ENCODE results near the gene FRK. TPM values are rescaled to one million over a fixed set of nuclear protein-coding genes. Genes with fewer than 3 reads are reported as not detected.
A peak's percentile ranks its signal among the peaks of the same experiment; 100 is the strongest.

FRK gene
- total RNA-seq = under 1 TPM; 0.03 TPM

DNA sequence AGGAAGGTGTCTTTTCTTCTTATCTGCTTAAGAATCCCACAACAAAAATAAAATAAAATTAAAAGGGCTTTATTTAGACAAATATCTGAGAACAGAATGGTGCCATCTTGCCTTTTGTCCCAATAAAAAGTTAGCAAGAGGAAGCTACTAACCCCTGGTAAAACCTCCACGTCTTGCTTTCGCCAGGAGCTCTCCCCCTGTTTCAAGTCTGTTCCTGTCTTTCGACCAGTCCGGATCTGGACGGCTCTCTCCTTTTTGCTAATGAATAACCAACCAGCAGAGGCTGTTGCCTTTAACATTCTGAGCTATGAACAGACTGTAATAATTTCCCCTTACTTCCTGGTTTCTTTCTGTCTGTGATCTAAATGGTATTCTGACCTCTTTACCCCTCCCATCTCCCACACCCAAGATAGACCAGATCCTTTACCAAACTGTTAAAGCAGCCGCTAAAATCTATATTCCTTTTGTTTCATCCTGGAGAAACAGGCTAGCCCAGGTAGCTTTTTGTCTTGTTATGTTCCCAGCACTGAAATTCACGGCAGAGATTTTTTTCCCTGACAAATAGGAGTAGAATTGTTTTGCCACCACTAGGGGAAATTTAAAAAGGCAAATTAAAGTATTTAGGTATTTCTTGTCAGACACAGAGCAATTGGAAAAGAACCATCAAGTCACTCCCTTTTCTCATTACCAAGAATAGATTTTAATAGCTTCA lies at the start of gene FRK:
Gene FRK (minus strand): TSS at position 320 of the 712 bp plus-strand sequence. CDS start 580 bp downstream, outside the sequence.
- no peak for ATAC-seq
- Mint-ChIP-seq H3K36me3 (ENCODE audit: low read depth) (no peaks in the 10 kb centered on the region), H3K27me3 (ENCODE audit: low read depth) (peaks cover 7% of the 10 kb centered on the region), H3K4me1 (ENCODE audit: low read depth) (no peaks in the 10 kb centered on the region), H3K27ac (no peak within 1 kb of the TSS), H3K9me3 (ENCODE audit: insufficient read depth) (no peaks in the 10 kb centered on the region), H3K4me3 (no peak within 1 kb of the TSS)
- POLR2A ChIA-PET = no interaction called here
- DNase-seq = no peak
- CTCF ChIA-PET = no interaction called here

DNA sequence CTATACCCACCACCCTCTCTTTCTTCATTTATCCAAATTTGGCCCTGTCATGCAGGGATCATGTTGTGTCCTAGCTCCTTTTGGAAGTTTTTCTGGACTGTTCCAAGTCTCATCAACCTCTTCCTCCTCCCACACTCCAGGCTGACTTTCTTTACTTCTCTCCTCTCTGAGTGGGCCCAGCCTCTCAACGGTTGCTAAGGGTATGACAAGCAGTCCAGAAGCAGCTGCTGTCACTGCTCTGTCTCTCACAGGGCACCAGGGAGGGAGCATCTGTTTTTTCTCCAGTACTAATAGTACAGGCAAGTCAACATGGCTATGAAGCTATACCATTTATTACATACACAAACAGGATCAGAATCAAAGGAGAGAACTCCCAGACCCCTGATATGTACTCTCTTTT lies 48.1 kb upstream of the FRK start:
- H3K4me1 Mint-ChIP-seq (ENCODE audit: low read depth) = peaks cover 5% of the 10 kb centered on the region
- H3K4me3 Mint-ChIP-seq = no peak overlapping the region
- DNase-seq (no peak), ATAC-seq (no peak)
- H3K36me3 Mint-ChIP-seq (ENCODE audit: low read depth) = peaks cover 22% of the 10 kb centered on the region
- ChIA-PET POLR2A (no interaction called here), CTCF (no interaction called here)
- H3K27ac Mint-ChIP-seq = no peak overlapping the region
- no peaks in the 10 kb centered on the region for H3K27me3 Mint-ChIP-seq (ENCODE audit: low read depth)
- H3K9me3 Mint-ChIP-seq (ENCODE audit: insufficient read depth) = no peaks in the 10 kb centered on the region

DNA sequence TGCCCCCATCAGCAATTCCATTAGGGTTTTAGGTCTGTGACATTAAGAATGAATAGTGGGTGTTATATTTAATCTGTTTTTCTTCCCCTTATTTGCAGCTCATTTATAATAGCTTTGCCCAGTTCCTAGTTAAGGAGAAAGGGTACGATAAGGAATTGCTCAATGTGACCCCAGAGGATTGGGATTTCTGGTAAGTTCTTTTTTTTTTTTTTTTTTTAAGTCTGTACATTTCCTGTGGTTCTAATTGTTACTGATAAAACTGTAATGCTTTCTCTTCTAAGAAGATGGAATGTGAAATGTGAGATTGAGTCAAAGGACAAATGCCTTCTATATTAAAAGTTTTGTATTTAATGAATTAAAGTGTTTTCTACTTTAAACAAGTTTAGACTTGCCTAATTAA lies 45.5 kb upstream of the FRK start:
- DNase-seq (no peak), ATAC-seq (no peak)
- ChIA-PET CTCF (no interaction called here), POLR2A (no interaction called here)
- H3K4me1 Mint-ChIP-seq (ENCODE audit: low read depth) = peaks cover 29% of the 10 kb centered on the region
- no peaks in the 10 kb centered on the region for H3K27me3 Mint-ChIP-seq (ENCODE audit: low read depth)
- H3K27ac Mint-ChIP-seq = no peak overlapping the region
- peaks cover 17% of the 10 kb centered on the region for H3K36me3 Mint-ChIP-seq (ENCODE audit: low read depth)
- H3K9me3 Mint-ChIP-seq (ENCODE audit: insufficient read depth) = no peaks in the 10 kb centered on the region
- H3K4me3 Mint-ChIP-seq = no peak overlapping the region

DNA sequence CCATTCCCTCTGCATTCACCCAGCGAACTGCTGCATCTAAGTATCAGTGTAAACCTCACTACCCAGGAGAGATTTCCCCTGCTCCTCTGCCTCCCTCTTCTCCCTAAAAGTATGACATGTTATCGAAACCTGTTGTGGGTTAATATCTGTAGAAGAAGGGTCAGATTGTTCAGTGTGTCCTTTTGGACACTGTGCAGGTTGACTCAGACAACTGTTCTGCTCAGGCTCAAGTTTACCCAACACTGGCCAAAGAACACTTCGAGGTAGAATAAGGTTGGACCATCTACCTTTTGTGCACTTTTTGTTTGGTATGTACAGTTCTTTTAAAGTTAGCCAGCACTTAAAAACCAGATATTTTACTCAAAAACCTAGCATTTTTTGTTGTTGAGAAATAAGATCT lies 44.6 kb upstream of the FRK start:
- Mint-ChIP-seq H3K27ac (no peak overlapping the region), H3K4me1 (ENCODE audit: low read depth) (peaks cover 32% of the 10 kb centered on the region), H3K9me3 (ENCODE audit: insufficient read depth) (no peaks in the 10 kb centered on the region), H3K36me3 (ENCODE audit: low read depth) (peaks cover 11% of the 10 kb centered on the region), H3K4me3 (no peak overlapping the region), H3K27me3 (ENCODE audit: low read depth) (no peaks in the 10 kb centered on the region)
- ChIA-PET POLR2A (no interaction called here), CTCF (interaction anchor here (1.2 kb wide), 1 partner anchor 12 kb away, joined by 3 read pairs; no protein-coding TSS in a partner anchor)
- no peak for ATAC-seq
- no peak for DNase-seq

GRCh38 chr6:116104636-116105035 lies 43.9 kb upstream of the FRK start:
- Mint-ChIP-seq H3K9me3 (ENCODE audit: insufficient read depth) (no peaks in the 10 kb centered on the region), H3K36me3 (ENCODE audit: low read depth) (peaks cover 10% of the 10 kb centered on the region)
- POLR2A ChIA-PET = no interaction called here

GRCh38 chr6:116102873-116103272 lies 42.2 kb upstream of the FRK start:
- no peak for ATAC-seq
- Mint-ChIP-seq H3K27ac (no peak overlapping the region), H3K36me3 (ENCODE audit: low read depth) (peaks cover 4% of the 10 kb centered on the region), H3K27me3 (ENCODE audit: low read depth) (peaks cover 2% of the 10 kb centered on the region), H3K4me3 (no peak overlapping the region), H3K9me3 (ENCODE audit: insufficient read depth) (no peaks in the 10 kb centered on the region), H3K4me1 (ENCODE audit: low read depth) (peaks cover 35% of the 10 kb centered on the region)
- ChIA-PET POLR2A (no interaction called here), CTCF (interaction anchor here (1.1 to 4.4 kb wide), 2 partner anchors 10 to 140 kb away, joined by 3 to 39 read pairs; no protein-coding TSS in a partner anchor)
- no peak for DNase-seq

More at GRCh38 chr6:116104636-116105035, 43.9 kb upstream of the FRK start:
- H3K27ac Mint-ChIP-seq = no peak overlapping the region
- ATAC-seq (no peak), DNase-seq (no peak)
- H3K4me3 Mint-ChIP-seq = no peak overlapping the region
- peaks cover 35% of the 10 kb centered on the region for H3K4me1 Mint-ChIP-seq (ENCODE audit: low read depth)
- no peaks in the 10 kb centered on the region for H3K27me3 Mint-ChIP-seq (ENCODE audit: low read depth)
- CTCF ChIA-PET = interaction anchor here (1.2 kb wide), 1 partner anchor 13 kb away, joined by 3 read pairs; no protein-coding TSS in a partner anchor

- Mint-ChIP-seq H3K27ac (peak overlapping the region; percentile 87), H3K9me3 (ENCODE audit: insufficient read depth) (no peaks in the 10 kb centered on the region), H3K4me3 (peak overlapping the region; percentile 88), H3K36me3 (ENCODE audit: low read depth) (peaks cover 4% of the 10 kb centered on the region), H3K27me3 (ENCODE audit: low read depth) (peaks cover 2% of the 10 kb centered on the region), H3K4me1 (ENCODE audit: low read depth) (peaks cover 35% of the 10 kb centered on the region)
- CTCF ChIA-PET = interaction anchor here (0.7 to 4.4 kb wide), 11 partner anchors 9 to 177 kb away, joined by 3 to 39 read pairs (median 3); no protein-coding TSS in a partner anchor
- POLR2A ChIA-PET = interaction anchor here (1.0 to 1.6 kb wide), 2 partner anchors 177 to 469 kb away, joined by 3 to 5 read pairs; partner anchors contain the start of genes RWDD1 and TSPYL1
- DNase-seq (no peak), ATAC-seq (no peak)
Measured at GRCh38 chr6:116101790-116102189, 41.1 kb upstream of the FRK start.

DNA sequence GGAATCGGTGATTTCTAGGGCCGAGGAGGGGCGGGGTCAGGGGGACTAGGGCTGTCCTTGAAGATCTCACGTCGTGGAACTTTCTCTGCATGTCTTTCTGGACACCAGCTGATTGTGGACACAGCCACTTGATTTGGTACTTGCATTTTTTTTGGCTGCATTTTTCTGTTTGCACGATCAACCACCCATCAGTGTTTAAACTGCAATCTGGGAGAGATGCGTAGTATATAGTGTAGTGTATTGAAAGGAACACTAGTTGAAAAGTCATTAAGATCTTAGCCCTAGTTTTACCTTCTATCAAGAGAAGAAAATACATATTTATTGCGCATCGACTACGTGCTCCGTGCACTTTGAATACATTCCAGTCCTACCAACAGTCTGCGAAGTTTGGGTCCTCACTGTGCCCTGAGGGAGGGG lies 40.6 kb upstream of the FRK start:
- Mint-ChIP-seq H3K27ac (peak overlapping the region; percentile 87), H3K9me3 (ENCODE audit: insufficient read depth) (no peaks in the 10 kb centered on the region), H3K36me3 (ENCODE audit: low read depth) (peaks cover 4% of the 10 kb centered on the region), H3K4me3 (peak overlapping the region; percentile 88), H3K4me1 (ENCODE audit: low read depth) (peaks cover 35% of the 10 kb centered on the region), H3K27me3 (ENCODE audit: low read depth) (peaks cover 2% of the 10 kb centered on the region)
- ATAC-seq (peak; percentile 3), DNase-seq (no peak)
- POLR2A ChIA-PET = interaction anchor here (0.9 to 1.6 kb wide), 6 partner anchors 10 to 470 kb away, joined by 3 to 7 read pairs (median 5); partner anchors contain the start of genes RWDD1, TSPYL1 and TSPYL4
- CTCF ChIA-PET = interaction anchor here (0.7 to 4.4 kb wide), 10 partner anchors 11 to 178 kb away, joined by 3 to 39 read pairs (median 4); no protein-coding TSS in a partner anchor

DNA sequence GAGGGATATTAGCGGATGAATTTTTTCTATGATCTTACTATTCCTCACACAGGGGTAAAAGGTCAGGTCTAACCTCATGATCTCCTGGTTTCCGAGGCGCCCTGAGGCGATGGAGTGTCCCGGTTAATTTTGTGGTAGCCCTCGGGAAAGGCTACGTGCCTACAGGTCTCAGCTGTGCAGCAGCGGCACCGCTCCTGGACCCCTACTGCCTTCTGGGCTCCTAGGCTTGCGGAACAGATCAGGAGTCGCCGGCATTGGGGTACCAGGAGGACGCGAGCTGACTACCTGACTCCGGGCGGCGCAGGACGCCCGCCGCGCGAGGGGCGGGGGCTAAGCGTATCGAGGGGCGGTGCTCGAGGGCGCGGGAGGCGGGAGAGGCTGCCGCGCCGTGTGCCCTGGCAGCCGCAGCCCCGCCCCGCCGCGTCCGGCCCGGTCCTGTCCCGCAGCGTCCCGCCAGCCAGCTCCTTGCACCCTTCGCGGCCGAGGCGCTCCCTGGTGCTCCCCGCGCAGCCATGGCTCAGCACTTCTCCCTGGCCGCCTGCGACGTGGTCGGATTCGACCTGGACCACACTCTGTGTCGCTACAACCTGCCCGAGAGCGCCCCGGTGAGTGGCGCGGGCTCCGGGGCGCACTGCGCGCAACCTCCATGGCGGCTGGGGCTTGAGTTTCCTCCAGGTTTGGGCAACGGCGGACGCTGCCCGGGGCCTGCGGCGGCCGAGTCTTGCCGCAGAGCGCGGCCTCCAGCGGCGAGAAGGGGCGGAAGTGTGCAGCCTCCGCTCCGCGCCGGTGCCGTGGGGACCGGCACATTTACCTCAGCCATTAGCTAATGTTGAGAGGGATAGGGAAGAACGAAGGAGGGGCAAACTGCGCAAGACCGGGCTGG lies 40.0 kb upstream of the FRK start, which contains the start of gene NT5DC1:
Gene NT5DC1 (plus strand): TSS at position 435 of the 883 bp plus-strand sequence. CDS start 78 bp downstream, at position 513.
- ATAC-seq (peak; percentile 96), DNase-seq (peak; percentile 88)
- CTCF ChIA-PET = interaction anchor here (0.7 to 4.4 kb wide), 9 partner anchors 12 to 178 kb away, joined by 3 to 39 read pairs (median 3); no protein-coding TSS in a partner anchor
- Mint-ChIP-seq H3K27me3 (ENCODE audit: low read depth) (peaks cover 2% of the 10 kb centered on the region), H3K4me3 (peak within 1 kb of the TSS; percentile 88), H3K9me3 (ENCODE audit: insufficient read depth) (no peaks in the 10 kb centered on the region), H3K27ac (peak within 1 kb of the TSS; percentile 87), H3K36me3 (ENCODE audit: low read depth) (peaks cover 6% of the 10 kb centered on the region), H3K4me1 (ENCODE audit: low read depth) (peaks cover 29% of the 10 kb centered on the region)
- POLR2A ChIA-PET = interaction anchor here (0.8 to 1.6 kb wide), 8 partner anchors 9 to 581 kb away, joined by 3 to 7 read pairs (median 4); partner anchors contain the start of genes RWDD1, TSPYL1 and TSPYL4

DNA sequence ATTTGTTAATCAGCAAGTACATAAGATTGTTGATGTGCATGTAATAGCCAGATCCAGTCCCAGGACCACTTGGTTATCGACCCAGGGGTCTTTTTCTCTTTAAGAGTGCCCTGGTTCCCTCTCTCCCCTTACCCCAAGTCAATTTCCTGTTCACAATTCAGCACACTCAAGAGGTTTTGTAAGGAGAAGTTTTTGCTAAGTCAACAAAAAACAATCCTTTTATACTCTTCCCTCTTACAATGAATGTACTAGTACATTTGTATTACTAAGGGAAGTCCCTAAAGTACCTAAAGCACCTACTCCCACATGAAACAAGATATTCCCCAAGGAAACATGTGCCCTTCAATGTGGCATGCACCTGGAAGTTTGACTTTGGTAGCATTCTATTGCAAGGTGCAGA lies 38.3 kb upstream of the FRK start:
- Mint-ChIP-seq H3K27me3 (ENCODE audit: low read depth) (peaks cover 2% of the 10 kb centered on the region), H3K36me3 (ENCODE audit: low read depth) (peaks cover 3% of the 10 kb centered on the region), H3K27ac (no peak overlapping the region), H3K4me1 (ENCODE audit: low read depth) (peaks cover 29% of the 10 kb centered on the region), H3K9me3 (ENCODE audit: insufficient read depth) (no peaks in the 10 kb centered on the region), H3K4me3 (no peak overlapping the region)
- CTCF ChIA-PET = interaction anchor here (1.6 kb wide), 1 partner anchor 13 kb away, joined by 4 read pairs; no protein-coding TSS in a partner anchor
- ATAC-seq = no peak
- no peak for DNase-seq
- POLR2A ChIA-PET = no interaction called here

- H3K27ac Mint-ChIP-seq = no peak overlapping the region
- ATAC-seq (no peak), DNase-seq (no peak)
- no peak overlapping the region for H3K4me3 Mint-ChIP-seq
- ChIA-PET POLR2A (no interaction called here), CTCF (interaction anchor here (0.7 to 2.2 kb wide), 4 partner anchors 10 to 86 kb away, joined by 4 to 22 read pairs (median 7); no protein-coding TSS in a partner anchor)
- H3K27me3 Mint-ChIP-seq (ENCODE audit: low read depth) = peaks cover 2% of the 10 kb centered on the region
- H3K9me3 Mint-ChIP-seq (ENCODE audit: insufficient read depth) = no peaks in the 10 kb centered on the region
- peaks cover 3% of the 10 kb centered on the region for H3K36me3 Mint-ChIP-seq (ENCODE audit: low read depth)
- H3K4me1 Mint-ChIP-seq (ENCODE audit: low read depth) = peaks cover 16% of the 10 kb centered on the region
Measured at GRCh38 chr6:116096979-116097816, 36.5 kb upstream of the FRK start.

Data from activated CD8-positive, alpha-beta T cell treated with anti-CD3 and anti-CD28 coated beads, Interleukin-2, amount 10 ng/mL, durations not matched to agents 7 days and 5 days (primary cell).